SK-MEL-5 (cell line): ENCODE measurements around the gene OR52W1. TPM values are rescaled to one million over a fixed set of nuclear protein-coding genes. Genes with fewer than 3 reads are reported as not detected.
A peak's percentile ranks its signal among the peaks of the same experiment; 100 is the strongest.

Experiments used
- DNase-seq: peaks from one replicate; pipeline ENCODE4 v3.0.0-alpha.2; 2016; ENCODE audit warnings: low read depth, low spot score
- in situ Hi-C: cut with HindIII; loops from 2 replicates; pipeline ENCODE4 v1.10.0; 2016; ENCODE audit warnings: low sequenced_read_pairs, high pct_unique_total_duplicates, low pct_unique_long_range_greater_than_20kb
- total RNA-seq: library from RNA; depleted of rRNA; stranded (reverse); fragments of >200 nt; shearing (Covaris generic); gene quantifications from 2 replicates; pipeline ENCODE4 v1.2.3, GENCODE V29; 2014

The OR52W1 gene
- total RNA-seq, 1 experiment from 2014 or later: not detected

GRCh38 chr11:6209801-6210200 is 10.8 kb downstream of the OR52W1 start:
- in situ Hi-C loops: no loop called here

GRCh38 chr11:6210274-6210955 is 11.4 kb downstream of the OR52W1 start:
- DNase-seq: no peak
- in situ Hi-C loops: no loop called here

More at GRCh38 chr11:6209801-6210200, 10.8 kb downstream of the OR52W1 start:
- no peak for DNase-seq

GRCh38 chr11:6214530-6214929 is 15.5 kb downstream of the OR52W1 start:
- in situ Hi-C loops: no loop called here
- DNase-seq: no peak

GRCh38 chr11:6216501-6216900 is 17.5 kb downstream of the OR52W1 start:
- DNase-seq: no peak
- in situ Hi-C loops: no loop called here

- DNase-seq: no peak
- in situ Hi-C loops: no loop called here
Observed at GRCh38 chr11:6217722-6218121, 18.7 kb downstream of the OR52W1 start.

GRCh38 chr11:6219359-6219758 is 20.3 kb downstream of the OR52W1 start:
- no peak for DNase-seq
- in situ Hi-C loops: no loop called here

- no peak for DNase-seq
- in situ Hi-C loops: no loop called here
Observed at GRCh38 chr11:6223854-6224253, 24.8 kb downstream of the OR52W1 start.

GRCh38 chr11:6224421-6224820 is 25.4 kb downstream of the OR52W1 start:
- no peak for DNase-seq
- in situ Hi-C loops: no loop called here

GRCh38 chr11:6225024-6225423 is 26.0 kb downstream of the OR52W1 start:
- in situ Hi-C loops: no loop called here

GRCh38 chr11:6225896-6226295 is 26.9 kb downstream of the OR52W1 start:
- DNase-seq: no peak
- in situ Hi-C loops: no loop called here

More at GRCh38 chr11:6225024-6225423, 26.0 kb downstream of the OR52W1 start:
- DNase-seq: no peak

- no peak for DNase-seq
- in situ Hi-C loops: no loop called here
Observed at GRCh38 chr11:6228520-6228919, 29.5 kb downstream of the OR52W1 start.

GRCh38 chr11:6229911-6230310 is 30.9 kb downstream of the OR52W1 start:
- in situ Hi-C loops: no loop called here

GRCh38 chr11:6232899-6233298 is 33.9 kb downstream of the OR52W1 start:
- in situ Hi-C loops: no loop called here
- no peak for DNase-seq

More at GRCh38 chr11:6229911-6230310, 30.9 kb downstream of the OR52W1 start:
- no peak for DNase-seq

- in situ Hi-C loops: no loop called here
- DNase-seq: no peak
Observed at GRCh38 chr11:6233984-6234386, 35.0 kb downstream of the OR52W1 start.

- DNase-seq: peak; percentile 99
- in situ Hi-C loops: no loop called here
Observed at GRCh38 chr11:6234387-6235107, 35.5 kb downstream of the OR52W1 start, which contains the start of gene FHIP1B. FHIP1B (minus strand) TSS chr11:6234636; CDS start chr11:6224516, 10,120 bp downstream.

GRCh38 chr11:6237266-6237665 is 38.2 kb downstream of the OR52W1 start:
- DNase-seq: peak; percentile 68
- in situ Hi-C loops: no loop called here

- in situ Hi-C loops: no loop called here
- no peak for DNase-seq
Observed at GRCh38 chr11:6237761-6238302, 38.8 kb downstream of the OR52W1 start.

- in situ Hi-C loops: no loop called here
- no peak for DNase-seq
Observed at GRCh38 chr11:6238902-6239301, 39.9 kb downstream of the OR52W1 start, which contains the start of gene CNGA4. CNGA4 (plus strand) TSS chr11:6239089; CDS start chr11:6239207, 118 bp downstream.
